ENCODE results near the gene MUL1. TPM values are rescaled to one million over a fixed set of nuclear protein-coding genes. Genes with fewer than 3 reads are reported as not detected.

MUL1 gene
- polyA plus RNA-seq, 3 donors = 7.2 to 28.1 (median 25.8) TPM

- Histone ChIP-seq H3K4me1 (ENCODE audit: control insufficient read depth in 1 of 2, insufficient read depth in 2 of 2, low read length in 2 of 2) (peaks cover 0 to 5% of the 10 kb centered on the region in 2 donors), H2AFZ (ENCODE audit: insufficient read depth, low read depth, low read length, poor library complexity, severe bottlenecking) (no peak overlapping the region), H3K9ac (ENCODE audit: insufficient read depth, low read length, poor library complexity, severe bottlenecking) (no peak overlapping the region), H3K27me3 (ENCODE audit: control insufficient read depth in 2 of 2, insufficient read depth in 2 of 2, low read length in 2 of 2) (peaks cover 46 to 79% of the 10 kb centered on the region in 2 donors), H3K4me3 (replicated peaks in 1 of 3; ENCODE audit: low read depth in 2 of 3, low read length in 3 of 3) (no peak overlapping the region), H3K4me2 (replicated peaks; ENCODE audit: extremely low read depth, low read length, poor library complexity, severe bottlenecking) (no peak overlapping the region), H3K9me3 (replicated peaks in 1 of 2; ENCODE audit: control insufficient read depth in 1 of 2, insufficient read depth in 1 of 2, low read length in 2 of 2) (peaks cover 0 to 21% of the 10 kb centered on the region in 2 donors), H3K27ac (ENCODE audit: low read depth in 1 of 2, low read length in 2 of 2) (no peak overlapping the region), H4K20me1 (ENCODE audit: insufficient read depth, low read length) (no peaks in the 10 kb centered on the region), H3K79me2 (ENCODE audit: insufficient read depth, low read length) (no peaks in the 10 kb centered on the region), H3K36me3 (replicated peaks in 1 of 2; ENCODE audit: control insufficient read depth in 1 of 2, insufficient read depth in 2 of 2, low read length in 2 of 2) (no peaks in the 10 kb centered on the region)
- H3K9me3 Mint-ChIP-seq = peaks cover 0 to 15% (median 5%) of the 10 kb centered on the region in 7 donors
- intact Hi-C loops (cut with micrococcal nuclease) = loop anchor here in 1 of 2 donors (10.0 kb wide), 1 partner anchor 562 kb away; the partner anchor contains the start of gene PLA2G2E
- no peak overlapping the region for H3K27ac Mint-ChIP-seq
- peak overlapping the region in 1 of 2 donors; percentile 83 for H3K4me3 Mint-ChIP-seq
- H3K27me3 Mint-ChIP-seq (ENCODE audit: low read depth in 3 of 3) = peaks cover 66 to 91% (median 71%) of the 10 kb centered on the region in 3 donors
- H3K36me3 Mint-ChIP-seq = peaks cover 0 to 2% of the 10 kb centered on the region in 2 donors
- DNase-seq = no peak
- 0% methylated on average over 2 of the region's 4 CpGs for WGBS (ENCODE audit: insufficient coverage)
- no peak for TF ChIP-seq CTCF (IDR thresholded peaks at IDR 0.05)
- H3K4me1 Mint-ChIP-seq = peaks cover 5% of the 10 kb centered on the region
Measured at GRCh38 chr1:20487236-20487590, 20.7 kb downstream of the MUL1 start.

- peak overlapping the region; percentile 24 to 83 for H3K4me3 Mint-ChIP-seq
- no peaks in the 10 kb centered on the region for H4K20me1 ChIP-seq (ENCODE audit: insufficient read depth, low read length)
- no peak overlapping the region for H2AFZ ChIP-seq (ENCODE audit: insufficient read depth, low read depth, low read length, poor library complexity, severe bottlenecking)
- peaks cover 0 to 21% of the 10 kb centered on the region in 2 donors for H3K9me3 ChIP-seq (replicated peaks in 1 of 2; ENCODE audit: control insufficient read depth in 1 of 2, insufficient read depth in 1 of 2, low read length in 2 of 2)
- H3K36me3 Mint-ChIP-seq = peaks cover 0 to 2% of the 10 kb centered on the region in 2 donors
- no peak for TF ChIP-seq CTCF (IDR thresholded peaks at IDR 0.05)
- H3K4me3 ChIP-seq (replicated peaks in 1 of 3; ENCODE audit: low read depth in 2 of 3, low read length in 3 of 3) = no peak overlapping the region
- 4% methylated on average over 38 of the region's 51 CpGs for WGBS (ENCODE audit: insufficient coverage)
- no peak overlapping the region for H3K27ac ChIP-seq (ENCODE audit: low read depth in 1 of 2, low read length in 2 of 2)
- H3K4me2 ChIP-seq (replicated peaks; ENCODE audit: extremely low read depth, low read length, poor library complexity, severe bottlenecking) = peak overlapping the region; percentile 26
- peaks cover 0 to 15% (median 5%) of the 10 kb centered on the region in 7 donors for H3K9me3 Mint-ChIP-seq
- peaks cover 50 to 82% of the 10 kb centered on the region in 2 donors for H3K27me3 ChIP-seq (ENCODE audit: control insufficient read depth in 2 of 2, insufficient read depth in 2 of 2, low read length in 2 of 2)
- no peaks in the 10 kb centered on the region for H3K79me2 ChIP-seq (ENCODE audit: insufficient read depth, low read length)
- no peaks in the 10 kb centered on the region for H3K36me3 ChIP-seq (replicated peaks in 1 of 2; ENCODE audit: control insufficient read depth in 1 of 2, insufficient read depth in 2 of 2, low read length in 2 of 2)
- H3K4me1 Mint-ChIP-seq = peaks cover 5% of the 10 kb centered on the region
- no peak overlapping the region for H3K27ac Mint-ChIP-seq
- peaks cover 72 to 92% (median 76%) of the 10 kb centered on the region in 3 donors for H3K27me3 Mint-ChIP-seq (ENCODE audit: low read depth in 3 of 3)
- DNase-seq = no peak
- intact Hi-C loops (cut with micrococcal nuclease) = loop anchor here in 1 of 2 donors (10.0 kb wide), 1 partner anchor 562 kb away; the partner anchor contains the start of gene PLA2G2E
- peaks cover 0 to 5% of the 10 kb centered on the region in 2 donors for H3K4me1 ChIP-seq (ENCODE audit: control insufficient read depth in 1 of 2, insufficient read depth in 2 of 2, low read length in 2 of 2)
- H3K9ac ChIP-seq (ENCODE audit: insufficient read depth, low read length, poor library complexity, severe bottlenecking) = no peak overlapping the region
Measured at GRCh38 chr1:20486457-20487235, 21.3 kb downstream of the MUL1 start.
